Activated naive CD4-positive, alpha-beta T cell treated with anti-CD3 and anti-CD28 coated beads for 36 hours (primary cell): ENCODE data around the gene TLCD1. TPM values are rescaled to one million over a fixed set of nuclear protein-coding genes. Genes with fewer than 3 reads are reported as not detected.
"Not testable (repeated sequence)": the region's sequence is repeated elsewhere in the genome, so short reads cannot be mapped to it uniquely, and the experiment has no call there.

ENCODE experiments used
- CTCF ChIA-PET: fragments of 350-600 bp; sonication (Branson Sonifier 250); formaldehyde crosslinking; loops from one replicate; lab custom pipeline; 2021; ENCODE audit warnings: antibody characterized with exemption; lab: Charles Lee
- DNase-seq: peaks from one replicate; pipeline ENCODE4 v3.0.0-alpha.2; 2020
- H3K27ac Mint-ChIP-seq: one replicate; pipeline ENCODE4 v1.8.0; 2021; ENCODE audit warnings: mild to moderate bottlenecking, mixed read lengths
- H3K27me3 Mint-ChIP-seq: one replicate; pipeline ENCODE4 v1.8.0; 2021; ENCODE audit warnings: low read depth, mixed read lengths
- H3K36me3 Mint-ChIP-seq: one replicate; pipeline ENCODE4 v1.8.0; 2021; ENCODE audit warnings: low read depth, mixed read lengths
- H3K4me1 Mint-ChIP-seq: one replicate; pipeline ENCODE4 v1.8.0; 2021; ENCODE audit warnings: low read depth, mixed read lengths
- H3K4me3 Mint-ChIP-seq: one replicate; pipeline ENCODE4 v1.8.0; 2021; ENCODE audit warnings: mild to moderate bottlenecking, moderate library complexity, mixed read lengths
- H3K9me3 Mint-ChIP-seq: one replicate; pipeline ENCODE4 v1.8.0; 2021; ENCODE audit warnings: mixed read lengths
- intact Hi-C: fragments of 100-400 bp; cut with micrococcal nuclease; formaldehyde crosslinking; loops from one replicate; pipeline ENCODE4 v1.15.1; 2023
- total RNA-seq, 2 experiments: library from RNA; stranded (reverse); gene quantifications; one replicate each; pipeline ENCODE4 v1.2.3, GENCODE V29; 2021

The TLCD1 gene
- total RNA-seq, 2 experiments from 2014 or later: 4.0 to 4.6 TPM

DNA sequence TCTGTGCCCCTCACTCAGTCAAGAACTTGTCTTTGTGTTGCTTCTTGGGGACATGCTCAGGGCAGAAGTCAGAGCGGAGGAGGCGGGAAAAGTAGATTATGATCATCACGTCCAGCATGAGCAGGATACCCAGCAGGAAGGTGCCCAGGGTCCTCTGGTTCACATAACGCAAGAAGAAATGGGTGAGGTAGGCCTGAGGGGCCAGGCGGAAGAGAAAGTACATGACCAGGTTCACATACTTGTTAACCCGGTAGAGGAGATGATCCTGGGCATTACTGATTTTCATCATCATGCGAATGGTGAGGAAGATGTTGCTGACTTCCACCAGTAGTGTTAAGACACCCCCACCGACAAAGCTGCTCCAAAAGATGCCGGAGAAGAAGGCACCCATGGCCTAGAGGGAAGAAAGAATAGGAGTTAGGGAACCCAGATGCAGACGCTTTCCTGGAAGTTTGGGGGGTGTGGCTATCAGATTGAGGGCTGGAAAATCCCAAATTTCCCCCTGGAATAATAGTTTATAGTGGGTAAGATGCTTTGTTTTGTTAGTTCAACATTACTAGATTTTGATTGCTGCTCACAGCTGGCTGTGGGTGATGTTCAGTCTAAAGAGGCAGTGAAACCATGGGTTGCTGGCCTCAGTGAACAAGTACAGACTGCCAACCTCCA lies 1.4 kb downstream of the TLCD1 start:
- Mint-ChIP-seq H3K4me1 (peaks cover 50% of the 10 kb centered on the region), H3K36me3 (peaks cover 58% of the 10 kb centered on the region), H3K9me3 (no peaks in the 10 kb centered on the region)

GRCh38 chr17:28723836-28724499 lies 2.1 kb downstream of the TLCD1 start:
- Mint-ChIP-seq H3K4me3 (peak overlapping the region; percentile 91), H3K36me3 (peaks cover 58% of the 10 kb centered on the region), H3K27ac (peak overlapping the region; percentile 93), H3K4me1 (peaks cover 48% of the 10 kb centered on the region)
- intact Hi-C loops: loop anchor here (10.0 kb wide), 1 partner anchor 841 kb away; the partner anchor contains the start of genes ABHD15 and TP53I13
- DNase-seq, H3K27me3 Mint-ChIP-seq, H3K9me3 Mint-ChIP-seq: not testable (repeated sequence)
- CTCF ChIA-PET: interaction anchor here (2.2 to 7.2 kb wide), 2 partner anchors 24 to 40 kb away, joined by 6 to 353 read pairs; partner anchors contain the start of gene TRAF4

More for the DNA sequence above, 1.4 kb downstream of the TLCD1 start:
- intact Hi-C loops: loop anchor here (5.0 to 10.0 kb wide), 3 partner anchors 38 to 840 kb away; partner anchors contain the start of genes ABHD15, NUFIP2 and TP53I13
- H3K27ac Mint-ChIP-seq: peak overlapping the region; percentile 93
- peak overlapping the region; percentile 91 for H3K4me3 Mint-ChIP-seq
- peak; percentile 42 for DNase-seq
- H3K27me3 Mint-ChIP-seq: no peaks in the 10 kb centered on the region
- CTCF ChIA-PET: interaction anchor here (2.2 to 7.2 kb wide), 2 partner anchors 23 to 40 kb away, joined by 6 to 353 read pairs; partner anchors contain the start of gene TRAF4

- H3K36me3 Mint-ChIP-seq: peaks cover 58% of the 10 kb centered on the region
- peaks cover 2% of the 10 kb centered on the region for H3K27me3 Mint-ChIP-seq
- no peaks in the 10 kb centered on the region for H3K9me3 Mint-ChIP-seq
- intact Hi-C loops: loop anchor here (10.0 kb wide), 1 partner anchor 842 kb away; the partner anchor contains the start of genes ABHD15 and TP53I13
- peaks cover 51% of the 10 kb centered on the region for H3K4me1 Mint-ChIP-seq
- CTCF ChIA-PET: interaction anchor here (2.2 to 7.2 kb wide), 2 partner anchors 25 to 41 kb away, joined by 6 to 353 read pairs; partner anchors contain the start of gene TRAF4
- peak overlapping the region; percentile 75 for H3K27ac Mint-ChIP-seq
- no peak for DNase-seq
- H3K4me3 Mint-ChIP-seq: peak overlapping the region; percentile 40
These were observed 2.7 kb downstream of the TLCD1 start for GRCh38 chr17:28723159-28723835.

- Mint-ChIP-seq H3K36me3 (peaks cover 58% of the 10 kb centered on the region), H3K4me3 (peak overlapping the region; percentile 91), H3K27ac (peak overlapping the region; percentile 75), H3K27me3 (peaks cover 7% of the 10 kb centered on the region), H3K4me1 (peaks cover 53% of the 10 kb centered on the region), H3K9me3 (no peaks in the 10 kb centered on the region)
- intact Hi-C loops: loop anchor here (10.0 kb wide), 1 partner anchor 842 kb away; the partner anchor contains the start of genes ABHD15 and TP53I13
- CTCF ChIA-PET: interaction anchor here (0.6 to 7.2 kb wide), 3 partner anchors 26 to 231 kb away, joined by 4 to 353 read pairs (median 5); partner anchors contain the start of gene TRAF4
- DNase-seq: no peak
These were observed 3.4 kb downstream of the TLCD1 start for GRCh38 chr17:28722417-28723158.

DNA sequence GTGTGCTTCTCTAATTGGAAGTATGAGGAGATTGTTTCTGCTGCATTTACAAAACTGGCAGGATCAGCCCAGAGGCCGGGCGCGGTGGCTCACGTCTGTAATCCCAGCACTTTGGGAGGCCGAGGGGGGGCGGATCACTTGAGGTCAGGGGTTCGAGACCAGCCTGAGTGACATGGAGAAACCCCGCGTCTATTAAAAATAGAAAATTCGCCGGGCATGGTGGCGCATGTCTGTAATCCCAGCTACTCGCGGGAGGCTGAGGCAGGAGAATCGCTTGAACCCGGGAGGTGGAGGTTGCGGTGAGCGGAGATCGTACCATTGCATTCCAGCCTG lies 5.1 kb downstream of the TLCD1 start:
- not testable (repeated sequence) for DNase-seq, H3K9me3 Mint-ChIP-seq
- intact Hi-C loops: loop anchor here (10.0 kb wide), 1 partner anchor 844 kb away; the partner anchor contains the start of genes ABHD15 and TP53I13
- peaks cover 11% of the 10 kb centered on the region for H3K27me3 Mint-ChIP-seq
- peaks cover 53% of the 10 kb centered on the region for H3K4me1 Mint-ChIP-seq
- peak overlapping the region; percentile 91 for H3K4me3 Mint-ChIP-seq
- CTCF ChIA-PET: interaction anchor here (0.6 to 1.9 kb wide), 6 partner anchors 10 to 228 kb away, joined by 3 to 8 read pairs (median 4); partner anchors contain the start of gene PROCA1
- peak overlapping the region; percentile 94 for H3K27ac Mint-ChIP-seq
- peaks cover 56% of the 10 kb centered on the region for H3K36me3 Mint-ChIP-seq

DNA sequence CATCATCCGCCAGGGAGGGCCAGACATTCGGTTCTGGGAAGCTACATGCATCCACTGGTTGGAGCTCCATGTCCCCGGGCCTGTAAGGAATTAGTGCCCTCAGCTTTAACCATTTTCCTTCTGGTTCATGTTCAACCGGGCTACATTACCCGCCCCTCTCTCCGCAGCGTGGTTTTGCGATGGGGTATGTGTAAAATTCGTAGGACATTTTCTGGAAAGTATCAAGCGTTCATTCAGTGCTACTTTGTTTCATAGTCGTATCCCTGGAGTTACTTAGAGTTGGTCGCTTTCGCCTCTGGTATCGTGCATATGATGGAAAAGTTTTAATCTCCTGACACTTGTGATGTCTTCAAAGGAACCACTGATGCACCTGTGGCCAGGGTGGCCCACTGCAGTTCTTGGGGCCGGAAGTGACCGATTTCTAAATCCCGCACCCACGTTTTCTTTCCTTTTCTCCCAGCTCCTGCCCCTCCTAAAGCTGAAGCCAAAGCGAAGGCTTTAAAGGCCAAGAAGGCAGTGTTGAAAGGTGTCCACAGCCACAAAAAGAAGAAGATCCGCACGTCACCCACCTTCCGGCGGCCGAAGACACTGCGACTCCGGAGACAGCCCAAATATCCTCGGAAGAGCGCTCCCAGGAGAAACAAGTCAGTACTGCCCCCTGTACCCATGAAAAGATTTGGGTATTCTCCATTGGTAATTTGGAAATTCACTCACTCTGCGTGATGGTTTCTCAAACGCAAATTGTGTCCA lies 5.6 kb downstream of the TLCD1 start:
- H3K27ac Mint-ChIP-seq: peak overlapping the region; percentile 94
- H3K27me3 Mint-ChIP-seq: peaks cover 17% of the 10 kb centered on the region
- H3K4me1 Mint-ChIP-seq: peaks cover 53% of the 10 kb centered on the region
- peaks cover 52% of the 10 kb centered on the region for H3K36me3 Mint-ChIP-seq
- peak; percentile 49 for DNase-seq
- no peaks in the 10 kb centered on the region for H3K9me3 Mint-ChIP-seq
- H3K4me3 Mint-ChIP-seq: peak overlapping the region; percentile 91
- intact Hi-C loops: loop anchor here (10.0 kb wide), 1 partner anchor 844 kb away; the partner anchor contains the start of genes ABHD15 and TP53I13
- CTCF ChIA-PET: interaction anchor here (0.7 to 1.9 kb wide), 9 partner anchors 9 to 397 kb away, joined by 3 to 8 read pairs (median 3); partner anchors contain the start of genes PROCA1, SDF2 and SUPT6H

DNA sequence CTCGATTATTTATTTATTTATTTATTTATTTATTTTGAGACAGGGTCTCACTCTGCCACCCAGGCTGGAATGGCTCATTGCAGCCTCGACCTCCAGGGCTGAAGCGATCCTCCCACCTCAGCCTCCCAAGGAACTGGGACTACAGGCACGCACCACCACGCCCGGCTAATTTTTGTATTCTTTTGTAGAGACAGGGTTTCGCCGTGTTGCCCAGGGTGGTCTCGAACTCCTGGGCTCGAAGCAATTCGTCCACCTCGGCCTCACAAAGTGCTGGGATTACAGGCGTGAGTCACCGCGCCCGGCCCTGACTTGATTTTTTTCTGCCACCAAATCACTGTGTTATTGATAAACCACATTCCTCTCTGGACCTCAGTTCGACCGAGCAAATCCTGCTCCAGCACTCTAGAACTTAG lies 7.0 kb downstream of the TLCD1 start:
- peaks cover 43% of the 10 kb centered on the region for H3K4me1 Mint-ChIP-seq
- CTCF ChIA-PET: interaction anchor here (0.7 to 1.9 kb wide), 9 partner anchors 8 to 398 kb away, joined by 3 to 8 read pairs (median 3); partner anchors contain the start of genes PROCA1, SDF2 and SUPT6H

DNA sequence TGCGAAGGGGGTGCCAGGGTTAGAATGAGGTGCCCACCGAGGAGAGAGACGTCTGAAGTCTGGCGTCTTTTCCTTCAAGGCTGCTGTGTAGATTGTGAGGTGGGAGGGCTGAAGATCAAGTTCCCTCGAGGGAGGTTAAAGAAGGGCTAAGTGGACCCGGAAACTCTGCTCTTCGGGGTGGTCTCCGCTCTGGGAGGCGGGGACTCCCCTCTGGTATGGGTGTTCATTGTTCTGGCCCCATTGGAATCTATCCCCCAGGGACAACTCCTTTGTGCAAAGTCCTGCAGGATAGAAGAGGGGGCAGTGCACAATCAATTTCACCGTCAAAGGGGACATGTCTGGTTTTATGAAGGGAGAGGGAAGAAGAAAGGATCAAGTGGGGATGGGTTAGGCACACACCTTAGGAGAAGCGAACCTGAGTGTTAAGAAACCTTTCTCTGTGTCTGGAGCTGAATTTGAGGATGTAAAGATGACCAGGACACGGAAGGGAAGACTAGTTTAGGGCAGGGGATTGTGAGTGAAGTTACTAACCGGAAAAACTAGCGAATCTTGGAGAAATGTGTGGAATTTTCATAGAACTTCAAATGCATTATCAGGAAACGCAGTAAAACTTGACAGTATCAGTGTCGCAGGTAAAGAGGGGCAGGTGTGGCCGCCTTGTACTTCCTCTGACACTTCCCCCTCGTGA lies 7.6 kb downstream of the TLCD1 start:
- CTCF ChIA-PET: interaction anchor here (1.0 kb wide), 1 partner anchor 70 kb away, joined by 3 read pairs; no protein-coding TSS in a partner anchor
- peaks cover 37% of the 10 kb centered on the region for H3K36me3 Mint-ChIP-seq
- H3K27me3 Mint-ChIP-seq: peaks cover 25% of the 10 kb centered on the region
- no peaks in the 10 kb centered on the region for H3K9me3 Mint-ChIP-seq
- intact Hi-C loops: loop anchor here (1.0 to 2.0 kb wide), 6 partner anchors 7 to 383 kb away; partner anchors contain the start of genes IFT20, NEK8, PROCA1 and SUPT6H
- H3K27ac Mint-ChIP-seq: peak overlapping the region; percentile 59
- H3K4me3 Mint-ChIP-seq: peak overlapping the region; percentile 66
- H3K4me1 Mint-ChIP-seq: peaks cover 39% of the 10 kb centered on the region
- no peak for DNase-seq

More for the DNA sequence above, 7.0 kb downstream of the TLCD1 start:
- Mint-ChIP-seq H3K9me3 (no peaks in the 10 kb centered on the region), H3K27ac (peak overlapping the region; percentile 94), H3K27me3 (peaks cover 25% of the 10 kb centered on the region), H3K4me3 (peak overlapping the region; percentile 91), H3K36me3 (peaks cover 39% of the 10 kb centered on the region)
- intact Hi-C loops: loop anchor here (1.0 to 2.0 kb wide), 6 partner anchors 8 to 384 kb away; partner anchors contain the start of genes IFT20, NEK8, PROCA1 and SUPT6H
- no peak for DNase-seq

DNA sequence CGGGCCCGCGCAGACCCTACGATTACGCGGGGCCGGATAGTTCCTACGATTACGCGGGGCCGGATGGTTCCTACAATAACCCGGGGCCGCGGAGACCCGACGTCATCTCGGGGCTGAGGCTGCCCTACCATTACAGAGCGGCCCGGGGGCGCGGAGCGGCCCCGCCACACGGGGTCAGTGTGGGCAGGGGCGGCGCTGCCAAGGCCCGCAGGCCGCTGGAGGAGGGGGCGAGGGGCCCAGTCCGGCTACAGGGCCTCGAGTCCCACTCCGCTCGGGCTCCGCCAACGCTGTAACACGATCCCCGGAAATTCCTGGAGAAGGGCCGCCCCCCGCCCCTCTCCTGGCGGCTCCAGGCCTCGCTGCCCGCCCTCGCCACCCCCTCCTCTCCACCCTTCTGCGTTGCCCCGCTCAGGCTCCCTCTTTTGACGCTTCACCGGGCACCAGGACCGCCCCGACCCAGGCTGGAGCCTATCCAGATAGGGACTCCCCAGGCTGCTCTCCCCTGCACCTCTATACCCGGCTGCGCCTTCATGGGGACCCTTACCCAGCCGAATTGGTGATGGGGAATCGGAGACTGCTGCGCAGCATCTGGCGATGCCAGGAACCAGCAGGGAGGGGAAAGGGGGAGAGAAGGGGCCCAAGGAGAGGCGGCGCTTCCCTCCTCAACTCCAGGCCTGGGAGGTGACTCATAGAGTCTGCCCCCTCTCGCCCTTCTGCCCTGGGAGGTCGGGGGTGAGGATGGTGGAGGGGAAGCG lies 8.3 kb downstream of the TLCD1 start, which contains the start of gene RAB34:
RAB34 (minus strand) TSS at position 291 of the 755 bp plus-strand sequence. CDS start 602 bp downstream, outside the sequence.
- Mint-ChIP-seq H3K4me1 (peaks cover 33% of the 10 kb centered on the region), H3K9me3 (no peaks in the 10 kb centered on the region), H3K27me3 (peaks cover 25% of the 10 kb centered on the region), H3K27ac (peak within 1 kb of the TSS; percentile 59), H3K4me3 (peak within 1 kb of the TSS; percentile 66), H3K36me3 (peaks cover 31% of the 10 kb centered on the region)
- peak; percentile 22 for DNase-seq
- intact Hi-C loops: loop anchor here (2.0 kb wide), 2 partner anchors 55 to 71 kb away; partner anchors contain the start of gene SUPT6H
- CTCF ChIA-PET: interaction anchor here (1.0 kb wide), 1 partner anchor 69 kb away, joined by 3 read pairs; no protein-coding TSS in a partner anchor
